Measurements from ENCODE around the gene ZBTB18.

The ZBTB18 gene

DNA sequence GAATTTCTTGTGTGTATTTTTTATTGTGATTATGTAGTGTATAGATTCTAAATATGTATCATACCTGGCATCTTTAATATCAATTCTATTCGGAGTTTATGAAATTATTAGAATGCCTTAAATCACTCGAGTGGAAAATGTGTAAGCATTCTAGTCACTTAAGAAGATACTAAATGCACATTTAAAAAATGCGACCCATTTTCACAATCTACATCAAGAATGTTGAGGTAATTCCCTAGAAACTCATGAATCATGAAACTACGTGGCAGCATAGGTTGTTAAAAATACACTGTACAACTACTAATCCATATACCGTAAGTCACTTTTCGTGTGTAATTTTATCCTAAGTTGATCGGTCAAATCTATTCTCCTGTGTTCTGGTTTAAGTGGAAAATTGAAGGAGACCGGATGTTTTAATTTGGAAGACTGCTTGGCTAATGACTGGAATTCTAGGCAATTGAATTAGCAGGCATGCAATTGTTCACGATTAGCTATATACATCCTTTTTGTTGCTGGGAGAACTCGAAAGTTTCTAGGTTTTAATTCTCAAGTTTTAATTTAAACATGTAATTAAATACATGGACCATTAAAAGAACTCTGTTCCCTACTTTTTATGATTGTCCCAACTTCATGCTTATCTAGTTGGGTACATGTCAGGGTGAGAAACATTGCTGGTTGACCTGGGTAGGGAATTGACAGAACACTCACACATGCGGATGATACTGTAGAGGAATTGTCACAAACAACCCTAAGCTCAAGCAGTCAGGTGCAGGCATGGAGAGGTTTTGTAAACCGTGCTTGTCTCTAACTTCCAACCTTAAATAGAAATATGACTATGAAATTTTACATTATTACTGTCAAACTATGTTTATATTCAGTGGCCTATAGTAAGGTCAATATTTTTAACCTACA is 6.6 kb downstream of the ZBTB18 start:
- DNase-seq (ENCODE audit: extremely low spot score), result no peak
- POLR2A ChIA-PET, result no interaction called here
- TF ChIP-seq CTBP1 (IDR thresholded peaks at IDR 0.05; ENCODE audit: borderline replicate concordance) (no peak), ARNT (IDR thresholded peaks at IDR 0.05) (0 out of 2 replicates have a peak, but pooled peaks have one; percentile 5), PKNOX1 (IDR thresholded peaks at IDR 0.05) (peak; percentile 62)
- CTCF ChIA-PET, result no interaction called here

- no peak for DNase-seq (ENCODE audit: extremely low spot score)
- CTCF ChIA-PET, result interaction anchor here (0.5 to 0.6 kb wide), 2 partner anchors 716 to 823 kb away, joined by 3 to 4 read pairs; no protein-coding TSS in a partner anchor
- POLR2A ChIA-PET, result no interaction called here
- TF ChIP-seq HDGF (IDR thresholded peaks at IDR 0.05; ENCODE audit: borderline replicate concordance), result no peak
- TF ChIP-seq SP1 (IDR thresholded peaks at IDR 0.05), result no peak
- TF ChIP-seq LEF1 (IDR thresholded peaks at IDR 0.05; ENCODE audit: borderline replicate concordance), result no peak
Measured at GRCh38 chr1:244060117-244060516, 9.0 kb downstream of the ZBTB18 start.

- ChIA-PET POLR2A (no interaction called here), CTCF (interaction anchor here (0.5 to 1.1 kb wide), 2 partner anchors 151 to 822 kb away, joined by 3 to 4 read pairs; no protein-coding TSS in a partner anchor)
- DNase-seq (ENCODE audit: extremely low spot score), result no peak
- TF ChIP-seq CTBP1 (IDR thresholded peaks at IDR 0.05; ENCODE audit: borderline replicate concordance) (no peak), L3MBTL2 (conservative IDR thresholded peaks at IDR 0.05) (no peak), SP1 (IDR thresholded peaks at IDR 0.05) (no peak), HDGF (IDR thresholded peaks at IDR 0.05; ENCODE audit: borderline replicate concordance) (no peak), ARNT (IDR thresholded peaks at IDR 0.05) (no peak)
Measured at GRCh38 chr1:244060686-244061085, 9.6 kb downstream of the ZBTB18 start.

GRCh38 chr1:244062156-244062725 is 11.2 kb downstream of the ZBTB18 start:
- ChIA-PET CTCF (no interaction called here), POLR2A (no interaction called here)
- no peak for TF ChIP-seq NFRKB (IDR thresholded peaks at IDR 0.05)
- TF ChIP-seq CTBP1 (IDR thresholded peaks at IDR 0.05; ENCODE audit: borderline replicate concordance), result no peak
- no peak for TF ChIP-seq SUZ12 (IDR thresholded peaks at IDR 0.05)
- TF ChIP-seq BHLHE40 (IDR thresholded peaks at IDR 0.05; ENCODE audit: borderline replicate concordance), result no peak
- no peak for TF ChIP-seq ZNF384 (IDR thresholded peaks at IDR 0.05)
- TF ChIP-seq FOXA1 (IDR thresholded peaks at IDR 0.05), result no peak
- no peak for TF ChIP-seq ARNT (IDR thresholded peaks at IDR 0.05)
- TF ChIP-seq FOXM1 (IDR thresholded peaks at IDR 0.05; ENCODE audit: borderline replicate concordance), result no peak
- no peak for TF ChIP-seq PKNOX1 (IDR thresholded peaks at IDR 0.05)
- TF ChIP-seq ELF4 (IDR thresholded peaks at IDR 0.05), result no peak
- TF ChIP-seq HDGF (IDR thresholded peaks at IDR 0.05; ENCODE audit: borderline replicate concordance), result no peak
- no peak for DNase-seq (ENCODE audit: extremely low spot score)

DNA sequence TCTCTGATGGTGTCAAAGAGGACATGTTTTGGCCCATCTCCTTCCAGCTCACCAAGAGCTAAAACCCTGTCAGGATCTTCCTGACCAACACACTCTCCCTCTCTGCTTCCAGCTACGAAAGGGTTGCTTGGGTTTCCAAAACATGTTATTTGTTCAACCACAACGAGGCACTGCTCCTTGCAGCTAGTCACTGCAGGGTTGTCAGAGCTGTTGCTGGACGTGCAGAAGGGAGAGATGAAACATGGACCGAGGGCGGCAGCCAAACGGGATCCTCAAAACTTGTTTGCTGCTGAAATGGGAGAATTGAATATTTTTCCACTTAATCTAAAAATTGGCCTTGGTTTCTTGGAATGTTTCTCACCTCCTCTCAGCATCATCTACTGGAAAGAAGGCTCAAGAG is 12.4 kb downstream of the ZBTB18 start:
- ChIA-PET CTCF (no interaction called here), POLR2A (no interaction called here)
- DNase-seq (ENCODE audit: extremely low spot score), result no peak
- no peak for TF ChIP-seq FOXK2 (IDR thresholded peaks at IDR 0.05)
- no peak for TF ChIP-seq L3MBTL2 (conservative IDR thresholded peaks at IDR 0.05)
- no peak for TF ChIP-seq TARDBP (IDR thresholded peaks at IDR 0.05)
- TF ChIP-seq FOXM1 (IDR thresholded peaks at IDR 0.05; ENCODE audit: borderline replicate concordance), result no peak
- TF ChIP-seq PKNOX1 (IDR thresholded peaks at IDR 0.05), result no peak
- no peak for TF ChIP-seq SUZ12 (IDR thresholded peaks at IDR 0.05)
- TF ChIP-seq NFRKB (IDR thresholded peaks at IDR 0.05), result no peak
- no peak for TF ChIP-seq ARNT (IDR thresholded peaks at IDR 0.05)
- no peak for TF ChIP-seq LEF1 (IDR thresholded peaks at IDR 0.05; ENCODE audit: borderline replicate concordance)
- no peak for TF ChIP-seq SP1 (IDR thresholded peaks at IDR 0.05)
- TF ChIP-seq CTBP1 (IDR thresholded peaks at IDR 0.05; ENCODE audit: borderline replicate concordance), result no peak
- TF ChIP-seq FOXA1 (IDR thresholded peaks at IDR 0.05), result no peak
- TF ChIP-seq HDGF (IDR thresholded peaks at IDR 0.05; ENCODE audit: borderline replicate concordance), result no peak
- TF ChIP-seq ZNF384 (IDR thresholded peaks at IDR 0.05), result no peak
- no peak for TF ChIP-seq ELF4 (IDR thresholded peaks at IDR 0.05)
- TF ChIP-seq BHLHE40 (IDR thresholded peaks at IDR 0.05; ENCODE audit: borderline replicate concordance), result no peak

- no peak for DNase-seq (ENCODE audit: extremely low spot score)
- TF ChIP-seq SP1 (IDR thresholded peaks at IDR 0.05) (no peak), TARDBP (IDR thresholded peaks at IDR 0.05) (no peak), SUZ12 (IDR thresholded peaks at IDR 0.05) (no peak), HDGF (IDR thresholded peaks at IDR 0.05; ENCODE audit: borderline replicate concordance) (no peak), FOXM1 (IDR thresholded peaks at IDR 0.05; ENCODE audit: borderline replicate concordance) (no peak), ZNF384 (IDR thresholded peaks at IDR 0.05) (no peak), L3MBTL2 (conservative IDR thresholded peaks at IDR 0.05) (no peak), ARNT (IDR thresholded peaks at IDR 0.05) (no peak)
- POLR2A ChIA-PET, result no interaction called here
- CTCF ChIA-PET, result no interaction called here
Measured at GRCh38 chr1:244064621-244065020, 13.5 kb downstream of the ZBTB18 start.
